WI38 (cell line): ENCODE measurements around the gene CLRN3.

ENCODE experiments used
- H3K4me3 ChIP-seq: 2 replicates; pipeline ENCODE4 v1.5.1; 2011; ENCODE audit warnings: low read depth, mild to moderate bottlenecking, control low read depth, low read length
- CTCF ChIP-seq: IDR thresholded peaks from 2 replicates; pipeline ENCODE4 v1.5.1; 2012; ENCODE audit warnings: low read depth, mild to moderate bottlenecking, control low read depth, low read length

Gene CLRN3

DNA sequence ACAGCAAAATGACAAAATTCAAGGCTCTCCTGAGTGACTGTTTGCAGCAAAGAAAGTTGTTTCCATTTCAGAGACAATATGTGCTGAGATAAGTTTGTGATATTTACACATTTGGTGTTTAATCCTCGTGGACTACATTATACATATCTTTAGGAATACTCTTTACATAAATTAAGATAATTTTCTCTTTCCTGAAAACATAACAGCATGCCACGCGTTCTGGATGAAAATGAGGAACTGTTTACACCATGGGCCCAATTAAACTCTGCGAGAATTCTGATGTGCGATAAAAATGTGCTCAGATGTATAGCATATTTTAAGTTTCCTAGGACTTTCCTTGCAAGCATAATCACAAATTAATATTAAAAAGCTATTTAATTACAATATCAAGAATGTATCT is 40.5 kb upstream of the CLRN3 start:
- no peak overlapping the region for H3K4me3 ChIP-seq

DNA sequence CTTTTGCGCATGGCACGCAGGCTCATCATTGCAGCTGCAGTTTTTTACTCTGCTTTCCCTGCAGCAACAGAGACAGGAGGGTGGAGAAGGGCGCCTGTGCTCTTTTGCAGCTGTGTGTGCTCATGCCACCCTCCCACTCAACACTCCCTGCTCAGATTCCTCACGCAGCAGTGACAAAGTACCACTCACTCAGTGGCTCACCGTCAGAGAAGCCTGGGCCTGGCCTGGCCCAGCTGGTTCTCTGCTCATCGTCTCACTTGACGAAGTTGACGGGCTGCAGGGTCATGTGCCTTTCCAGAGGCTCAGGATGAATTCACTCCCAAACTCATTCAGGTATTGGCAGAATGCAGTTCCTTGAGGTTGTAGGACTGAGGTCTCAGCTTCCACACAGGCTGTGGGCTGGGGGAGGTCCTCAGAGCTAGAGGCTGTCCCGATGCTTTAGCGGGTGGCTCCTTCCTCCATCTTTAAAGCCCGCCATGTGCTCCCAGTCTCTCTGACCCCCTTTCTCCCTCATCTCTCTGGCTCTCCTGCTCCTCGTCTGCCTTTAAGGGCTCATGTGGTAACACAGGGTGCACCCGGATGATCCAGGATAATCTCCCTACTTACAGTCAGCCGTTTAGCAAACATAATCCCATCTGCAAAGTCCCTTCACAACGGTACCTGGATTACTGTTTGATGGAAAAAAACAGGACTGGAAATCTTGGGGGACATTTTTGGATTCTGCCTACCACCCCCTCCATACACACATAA is 40.0 kb upstream of the CLRN3 start:
- no peak for TF ChIP-seq CTCF
- H3K4me3 ChIP-seq = no peak overlapping the region

More for the DNA sequence above, 40.5 kb upstream of the CLRN3 start:
- TF ChIP-seq CTCF = no peak

DNA sequence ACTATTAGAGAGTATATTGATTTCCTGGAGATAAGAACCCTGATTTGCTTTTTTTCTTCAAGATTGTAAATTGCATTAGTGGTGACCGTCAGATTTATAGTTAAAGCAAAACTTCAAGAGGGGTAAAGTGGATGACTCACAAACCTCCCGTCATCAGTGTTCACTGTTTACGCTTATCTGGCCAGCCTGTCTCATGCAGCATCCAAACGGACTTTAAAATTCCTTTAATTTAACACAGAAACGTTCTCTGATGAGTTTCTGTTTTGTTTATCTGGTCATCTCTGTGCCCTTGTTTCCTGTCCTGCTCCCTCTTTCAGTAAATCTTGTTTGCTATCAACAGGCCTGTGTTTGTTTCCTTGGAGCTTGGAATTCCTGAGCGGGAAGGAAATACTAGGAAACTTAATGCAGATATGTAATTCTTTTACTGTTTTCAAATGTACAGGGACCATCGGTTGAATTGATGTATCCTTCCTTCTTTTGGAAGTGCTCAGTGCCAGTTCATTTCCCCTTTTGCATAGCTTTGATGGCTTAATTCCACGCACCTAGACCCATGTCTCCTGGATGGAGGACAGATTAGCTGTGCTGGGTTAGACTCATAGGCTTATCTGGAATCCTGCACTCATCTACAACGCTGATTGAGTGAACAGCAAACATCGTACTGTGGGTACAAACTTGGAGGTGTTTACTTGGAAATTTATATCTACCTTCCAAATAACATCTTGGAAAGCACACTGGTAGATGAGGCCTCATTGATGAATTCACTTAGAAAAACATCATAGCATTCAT is 35.5 kb upstream of the CLRN3 start:
- TF ChIP-seq CTCF = no peak
- 0 out of 2 replicates have a peak overlapping the region, but pooled peaks have one; percentile 5 for H3K4me3 ChIP-seq

- TF ChIP-seq CTCF = no peak
- H3K4me3 ChIP-seq = no peak overlapping the region
Measured at GRCh38 chr10:127926455-127926854, 33.7 kb upstream of the CLRN3 start.

DNA sequence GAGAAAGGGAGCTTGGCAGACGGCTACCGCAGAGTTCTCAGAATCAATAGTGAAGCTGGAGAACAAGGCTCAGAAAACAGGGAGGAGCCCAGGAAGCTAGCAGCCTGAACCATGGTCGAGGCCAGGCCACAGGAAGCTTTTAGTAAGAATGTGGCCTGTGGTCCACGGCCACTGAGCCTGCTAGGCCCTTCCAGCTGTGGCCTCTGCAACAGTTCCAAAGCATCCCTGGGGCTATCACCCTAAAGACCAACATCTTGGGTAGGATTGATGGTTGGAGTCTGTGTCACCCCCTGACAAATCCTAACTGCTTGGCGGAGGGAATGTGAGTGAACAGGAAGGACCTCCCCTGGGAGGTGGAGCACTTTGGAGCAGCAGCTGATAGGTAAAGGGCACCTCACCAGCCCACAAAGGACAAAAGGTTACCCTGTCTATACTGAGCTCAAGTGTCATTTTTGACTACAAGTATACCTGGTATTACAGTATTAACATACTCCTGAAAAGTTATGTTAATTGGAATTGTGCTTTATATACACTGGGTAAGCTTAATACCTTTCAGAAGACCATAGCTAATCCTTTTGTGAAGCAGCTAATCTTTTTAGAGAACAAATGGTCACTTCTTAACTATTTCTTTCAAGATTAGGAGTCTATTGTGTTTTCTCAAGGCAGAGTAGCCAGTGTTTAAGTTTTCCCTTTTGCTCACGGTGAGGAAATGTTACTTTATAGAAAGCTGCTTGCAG is 32.9 kb upstream of the CLRN3 start:
- TF ChIP-seq CTCF = no peak
- H3K4me3 ChIP-seq = no peak overlapping the region

DNA sequence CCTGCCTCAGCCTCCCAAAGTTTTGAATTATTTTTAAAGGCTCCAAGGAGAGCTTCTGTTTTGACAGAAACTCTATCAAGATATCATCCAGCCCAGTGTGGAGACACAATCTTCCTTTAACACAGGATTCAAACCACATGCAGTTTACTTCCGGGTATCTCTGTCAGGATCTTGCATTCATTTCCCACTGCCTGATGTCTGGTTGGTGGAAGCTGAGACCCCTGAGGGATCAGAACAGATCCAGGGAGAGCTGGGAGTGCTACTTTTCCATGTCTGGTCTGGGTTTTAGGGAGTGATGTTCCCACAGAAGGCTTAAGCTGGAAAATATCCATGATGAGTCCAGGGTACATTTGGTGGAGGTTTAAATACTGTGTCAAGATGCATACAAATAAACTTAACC is 30.9 kb upstream of the CLRN3 start:
- TF ChIP-seq CTCF = no peak
- no peak overlapping the region for H3K4me3 ChIP-seq
